Right ventricle myocardium superior (tissue), 1 donor: ENCODE data around the gene ZFAND2A. TPM values are rescaled to one million over a fixed set of nuclear protein-coding genes. Genes with fewer than 3 reads are reported as not detected.

Source experiments
- total RNA-seq: library from RNA; stranded (reverse); fragmentation: NEBNext Ultra II Directional; extraction: Animal tissue kit (Norgen Biotek cat#: 25700); gene quantifications from one replicate; pipeline ENCODE4 v1.2.1, GENCODE V29; 2021
- donor health status: DM: no; HTN: yes; CAD: no; lungs with severe emphysema.

The ZFAND2A gene
- total RNA-seq, 1 donor from 2014 or later = 6.0 TPM

Other genes with a start within 250 kb of the ZFAND2A start
- gene ADAP1, start 205.5 kb downstream of the ZFAND2A start, total RNA-seq = 6.4 TPM
- 8.0 TPM for gene COX19, start 184.6 kb downstream of the ZFAND2A start, total RNA-seq
- gene CYP2W1, start 177.0 kb downstream of the ZFAND2A start, total RNA-seq = not detected
- gene GPR146, start 115.7 kb downstream of the ZFAND2A start, total RNA-seq = 26.3 TPM
- gene GPER1, start 72.1 kb downstream of the ZFAND2A start, total RNA-seq = 2.5 TPM
- not detected for gene UNCX, start 72.7 kb upstream of the ZFAND2A start, total RNA-seq